HUDEP-2 (cell line): ENCODE data around the gene DLL4.

Source experiments
- DNase-seq, 76 experiments: peaks; one replicate each; lab custom pipeline; 2025; ENCODE audit not compliant: unreplicated experiment in 76 of 76; lab: John Stamatoyannopoulos, UW

Gene DLL4

DNA sequence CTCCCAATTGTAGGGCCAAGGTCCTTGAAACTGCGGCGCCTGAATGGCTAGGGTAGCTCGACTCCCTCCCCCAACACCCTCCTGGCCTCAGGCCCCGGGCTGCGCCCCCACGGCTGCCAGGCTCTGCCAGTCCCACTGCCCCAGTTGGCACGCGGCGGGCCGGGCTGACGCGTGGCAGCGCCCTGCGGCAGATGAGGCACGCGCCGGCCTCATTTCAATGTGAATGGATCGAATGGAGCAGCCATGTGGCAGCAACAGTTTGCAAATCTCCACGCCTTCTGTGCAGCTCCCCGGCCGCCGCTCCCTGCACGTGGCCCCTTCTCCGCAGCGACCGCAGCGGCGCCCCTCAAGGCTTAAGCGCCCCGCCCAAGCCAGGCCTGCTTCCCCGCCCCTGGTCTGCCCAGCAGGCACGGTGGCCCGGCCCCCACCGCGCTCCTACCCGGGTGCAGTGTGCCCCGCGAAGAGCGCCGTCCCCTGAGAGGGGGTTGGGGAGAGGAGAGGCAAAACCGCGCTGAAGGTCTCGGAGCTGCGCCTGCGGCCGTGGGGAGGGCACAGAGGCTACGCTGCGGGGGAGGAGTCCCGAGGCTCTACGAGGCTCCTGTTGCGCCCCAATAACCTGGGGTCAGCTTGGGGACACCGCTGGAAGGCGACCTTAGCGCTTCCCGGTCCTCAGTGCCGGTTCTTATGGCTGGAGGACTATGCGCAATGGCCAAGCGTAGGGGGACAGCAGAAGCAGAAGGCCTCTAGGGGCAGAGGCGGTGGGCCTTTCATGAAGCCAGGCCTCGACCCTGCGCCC, 3.1 kb upstream of the DLL4 start:
- peak in 24 of 76 experiments; percentile 6 to 33 (median 20) for DNase-seq

- DNase-seq: no peak
Observed at GRCh38 chr15:40926659-40927494, 2.3 kb upstream of the DLL4 start.

GRCh38 chr15:40927495-40927872, 1.7 kb upstream of the DLL4 start:
- DNase-seq: no peak

DNA sequence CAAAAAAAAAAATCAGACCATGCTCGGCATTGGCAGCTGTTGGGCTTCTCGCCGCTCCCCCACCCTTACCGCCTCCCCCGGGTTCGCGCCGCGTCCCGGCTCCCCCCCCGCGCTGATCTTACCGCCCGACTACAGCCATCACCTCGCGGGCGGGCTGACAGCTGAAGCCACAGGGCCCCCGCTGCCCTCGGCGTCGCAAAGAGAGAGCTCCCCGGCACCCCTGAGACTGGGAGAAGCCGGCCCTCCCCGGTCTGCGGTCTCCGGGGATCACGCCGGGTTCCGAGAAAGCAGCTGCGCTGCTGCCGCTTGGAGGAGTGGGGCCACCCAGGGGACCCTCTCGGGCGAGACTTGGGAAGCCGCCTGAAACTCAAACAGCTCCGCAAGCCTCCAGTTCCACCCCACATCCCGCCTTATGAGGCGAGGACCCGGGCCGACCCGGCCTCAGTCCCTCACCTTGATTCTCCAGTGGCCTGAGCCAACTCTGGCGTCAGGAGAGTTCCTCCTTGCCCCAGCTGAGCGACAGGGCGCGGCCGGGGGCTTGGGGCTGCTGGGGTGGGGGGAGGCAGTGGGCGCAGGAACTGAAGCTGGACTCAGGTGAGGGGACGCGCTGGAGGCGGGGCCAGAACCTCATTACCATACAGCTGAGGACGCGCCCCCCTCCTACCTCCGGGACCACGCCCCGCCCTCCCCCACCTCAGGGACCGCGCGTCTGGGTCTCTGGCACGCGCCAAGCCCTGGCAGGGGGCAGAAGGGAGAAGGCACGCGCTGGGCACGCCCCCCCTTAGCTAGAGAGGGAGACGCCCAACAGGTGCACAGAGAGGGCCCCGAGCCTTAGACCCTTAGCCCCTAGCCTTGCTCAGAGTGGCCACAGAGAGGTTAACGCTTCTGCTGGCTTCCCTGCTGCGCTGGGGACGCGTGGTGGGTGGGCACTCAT, 1.0 kb upstream of the DLL4 start:
- peak in 13 of 76 experiments; percentile 8 to 39 (median 23) for DNase-seq

- peak in 2 of 76 experiments; percentile 19 to 38 for DNase-seq
Observed at GRCh38 chr15:40929660-40930429, 705 bp downstream of the DLL4 start.

DNA sequence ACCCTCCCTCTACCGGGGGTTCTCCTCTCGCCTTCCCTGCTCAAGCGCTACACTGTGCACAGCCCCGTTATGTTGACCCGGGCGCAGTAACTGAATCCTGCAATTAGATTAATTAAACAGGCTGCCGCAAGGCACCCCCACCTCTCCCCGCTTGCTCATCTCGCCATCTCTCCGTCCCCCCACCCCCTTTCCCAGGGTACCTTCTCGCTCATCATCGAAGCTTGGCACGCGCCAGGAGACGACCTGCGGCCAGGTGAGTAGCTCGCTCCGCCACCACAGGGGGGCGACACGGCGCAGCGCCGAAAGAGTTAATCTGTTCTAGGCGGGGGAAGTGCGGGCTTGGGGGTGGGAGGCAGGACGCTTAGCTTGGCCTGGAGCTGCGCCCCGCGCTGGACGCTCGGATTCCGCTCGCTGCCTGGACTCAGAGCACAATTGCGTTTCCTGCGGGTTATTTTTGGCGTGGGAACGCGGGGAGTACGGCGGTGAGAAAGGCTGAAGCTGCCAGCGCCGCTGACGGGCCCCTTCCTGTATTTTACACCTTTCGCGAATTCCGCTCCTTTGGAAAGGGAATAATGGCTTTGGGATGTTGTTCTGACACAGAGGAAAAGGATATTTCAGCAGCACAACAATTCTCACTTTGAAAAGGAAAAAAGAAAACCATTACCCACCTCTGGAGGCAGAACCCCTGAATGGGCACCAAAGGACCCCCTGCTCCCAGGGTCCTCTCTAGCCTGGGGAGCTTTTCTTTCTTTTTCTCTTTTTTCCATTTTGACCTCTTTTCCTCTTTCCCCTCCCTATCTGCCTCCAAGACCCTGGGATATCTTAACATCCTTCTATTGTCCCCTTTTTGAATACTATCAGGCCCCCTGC, 1.5 kb downstream of the DLL4 start:
- peak in 5 of 76 experiments; percentile 9 to 39 (median 12) for DNase-seq

- DNase-seq: no peak
Observed at GRCh38 chr15:40931300-40932142, 2.4 kb downstream of the DLL4 start.

DNA sequence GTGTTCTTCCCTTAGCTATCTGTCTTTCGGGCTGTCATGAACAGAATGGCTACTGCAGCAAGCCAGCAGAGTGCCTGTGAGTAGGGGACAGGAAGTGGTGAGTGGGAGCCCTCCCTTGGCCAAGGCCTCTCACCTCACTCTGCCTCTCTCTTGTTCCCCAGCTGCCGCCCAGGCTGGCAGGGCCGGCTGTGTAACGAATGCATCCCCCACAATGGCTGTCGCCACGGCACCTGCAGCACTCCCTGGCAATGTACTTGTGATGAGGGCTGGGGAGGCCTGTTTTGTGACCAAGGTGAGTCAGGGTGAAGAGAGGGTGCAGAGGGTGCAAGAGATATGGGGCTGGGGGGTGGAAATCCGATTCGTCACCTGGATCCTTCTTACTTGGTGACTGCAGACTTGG, 3.0 kb downstream of the DLL4 start:
- DNase-seq: peak in 1 of 76 experiments; percentile 11

DNA sequence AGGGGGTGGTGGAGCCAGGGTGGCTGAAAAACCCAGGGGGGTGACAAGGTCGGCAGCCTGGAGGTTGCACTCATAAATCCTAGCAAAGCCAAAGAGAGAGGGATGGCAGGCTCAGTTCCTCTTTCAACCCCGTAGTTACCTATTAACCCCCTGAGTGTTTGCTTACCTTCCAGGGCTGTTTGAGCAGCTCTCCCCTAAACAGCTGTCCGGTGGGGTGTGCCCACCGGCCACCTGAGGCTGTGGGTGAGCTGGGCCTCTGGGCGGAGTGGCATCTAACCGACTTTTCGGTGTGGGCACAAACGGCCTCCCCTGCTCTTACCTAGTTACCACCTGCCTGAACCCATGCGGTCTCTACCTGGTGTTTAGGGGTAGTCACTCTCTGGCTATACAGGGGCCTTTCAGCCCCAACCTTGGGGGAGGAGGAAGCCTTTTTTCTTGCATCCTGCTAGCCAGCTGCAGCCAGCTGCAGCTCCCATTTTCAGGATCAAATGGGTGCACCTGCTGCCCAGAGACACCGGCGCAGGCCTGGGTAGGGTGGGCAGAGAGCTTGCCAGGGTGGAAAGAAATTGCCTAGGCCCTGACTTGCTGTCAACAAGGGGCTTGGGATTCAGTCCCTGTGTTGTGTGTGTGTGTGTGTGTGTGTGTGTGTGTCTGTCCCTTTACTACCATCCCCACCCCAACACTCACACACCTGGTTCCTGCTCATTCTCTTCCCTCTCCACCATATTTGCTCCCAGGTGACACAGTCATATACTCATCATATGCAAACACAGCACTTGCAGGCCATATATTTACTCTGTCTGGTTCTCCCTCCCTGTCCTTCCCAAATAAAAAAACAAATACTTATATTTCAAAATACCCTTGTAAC, 3.7 kb downstream of the DLL4 start:
- DNase-seq: no peak

GRCh38 chr15:40933517-40933902, 4.4 kb downstream of the DLL4 start:
- DNase-seq: peak in 8 of 76 experiments; percentile 8 to 42 (median 22)

DNA sequence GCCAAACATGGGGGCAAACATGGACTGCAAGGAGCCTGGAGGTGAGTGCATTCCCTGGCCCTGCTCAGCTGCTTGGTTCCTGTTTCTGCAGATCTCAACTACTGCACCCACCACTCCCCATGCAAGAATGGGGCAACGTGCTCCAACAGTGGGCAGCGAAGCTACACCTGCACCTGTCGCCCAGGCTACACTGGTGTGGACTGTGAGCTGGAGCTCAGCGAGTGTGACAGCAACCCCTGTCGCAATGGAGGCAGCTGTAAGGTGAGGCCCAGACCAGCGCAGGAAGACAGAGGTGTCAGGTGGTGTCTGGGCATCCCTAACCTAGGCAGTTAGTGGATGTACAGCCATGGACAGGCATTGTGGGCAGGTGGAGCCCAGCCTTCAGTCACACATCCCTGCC, 5.3 kb downstream of the DLL4 start:
- DNase-seq: no peak

GRCh38 chr15:40936234-40936708, 7.1 kb downstream of the DLL4 start:
- DNase-seq: no peak

- DNase-seq: no peak
Observed at GRCh38 chr15:40936709-40937666, 7.8 kb downstream of the DLL4 start.

DNA sequence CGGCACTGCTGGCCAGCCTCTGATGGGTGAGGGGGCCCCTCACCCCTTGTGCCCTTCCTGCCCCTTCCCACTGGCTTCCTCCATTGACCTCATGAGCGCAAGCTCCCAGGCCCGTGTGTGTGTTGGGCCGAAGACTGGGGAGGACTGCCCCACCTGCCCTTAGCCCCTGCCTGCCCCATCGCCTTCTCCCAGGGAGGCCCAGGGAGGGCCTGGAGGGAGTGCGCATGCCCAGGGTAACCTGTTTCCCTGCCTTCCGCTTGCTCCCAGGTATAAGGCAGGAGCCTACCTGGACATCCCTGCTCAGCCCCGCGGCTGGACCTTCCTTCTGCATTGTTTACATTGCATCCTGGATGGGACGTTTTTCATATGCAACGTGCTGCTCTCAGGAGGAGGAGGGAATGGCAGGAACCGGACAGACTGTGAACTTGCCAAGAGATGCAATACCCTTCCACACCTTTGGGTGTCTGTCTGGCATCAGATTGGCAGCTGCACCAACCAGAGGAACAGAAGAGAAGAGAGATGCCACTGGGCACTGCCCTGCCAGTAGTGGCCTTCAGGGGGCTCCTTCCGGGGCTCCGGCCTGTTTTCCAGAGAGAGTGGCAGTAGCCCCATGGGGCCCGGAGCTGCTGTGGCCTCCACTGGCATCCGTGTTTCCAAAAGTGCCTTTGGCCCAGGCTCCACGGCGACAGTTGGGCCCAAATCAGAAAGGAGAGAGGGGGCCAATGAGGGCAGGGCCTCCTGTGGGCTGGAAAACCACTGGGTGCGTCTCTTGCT, 8.8 kb downstream of the DLL4 start:
- peak in 8 of 76 experiments; percentile 13 to 24 (median 20) for DNase-seq

- no peak for DNase-seq
Observed at GRCh38 chr15:40938536-40938870, 9.4 kb downstream of the DLL4 start.
